GM19351 (cell line): ENCODE data around the gene PCNX3.

Experiments used
- ATAC-seq: cut with Tn5 transposase; IDR thresholded peaks from one replicate; pipeline ENCODE4 v1.9.1; 2021; ENCODE audit warnings: mild to moderate bottlenecking, moderate library complexity; ENCODE audit not compliant: unreplicated experiment

PCNX3 gene

DNA sequence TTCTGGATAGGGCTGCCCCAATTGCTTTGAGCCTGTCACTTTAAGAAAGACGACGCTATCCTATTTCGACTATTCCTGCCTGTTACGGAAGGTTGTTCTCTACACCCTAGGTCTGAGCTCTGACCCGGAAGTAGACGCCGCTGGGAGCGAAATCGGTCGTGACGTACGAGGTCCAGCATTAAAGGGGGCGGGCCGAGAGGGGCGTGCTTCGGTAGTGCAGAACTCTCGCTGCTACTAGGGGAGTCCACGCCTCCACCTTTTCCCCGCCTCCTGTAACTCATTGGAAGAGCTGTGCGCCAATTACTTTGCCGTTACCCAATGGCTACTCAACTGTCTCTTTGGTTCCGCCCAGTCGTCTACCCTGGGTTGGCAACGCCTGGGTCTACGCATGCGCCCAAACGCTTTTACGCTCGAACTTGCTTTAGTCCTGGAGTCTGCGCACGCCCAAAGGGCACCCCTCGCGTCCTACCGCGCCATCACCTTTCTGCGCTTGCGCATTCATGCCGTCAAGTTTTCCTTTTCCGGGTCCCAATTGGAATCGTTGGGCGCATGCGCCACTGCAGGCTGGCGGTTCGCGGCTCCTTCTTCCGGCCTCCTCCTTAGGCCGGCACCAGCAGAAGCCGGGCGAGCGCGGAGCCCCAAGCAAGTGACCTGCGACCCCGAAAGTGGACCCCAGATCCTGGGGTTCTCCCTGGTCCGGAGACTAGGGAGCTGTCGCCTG is at the start of gene PCNX3:
TSS of gene PCNX3 (plus strand) at position 548 of the 721 bp plus-strand sequence. CDS start 536 bp downstream, outside the sequence.
- ATAC-seq, result peak; percentile 85

GRCh38 chr11:65569164-65569972 is 46.2 kb upstream of the PCNX3 start:
- ATAC-seq, result no peak

GRCh38 chr11:65569973-65570918 is 45.3 kb upstream of the PCNX3 start, which contains the start of gene ZNRD2:
ZNRD2 (plus strand) TSS chr11:65570477; CDS start chr11:65570492, 15 bp downstream.
- peak; percentile 69 for ATAC-seq

DNA sequence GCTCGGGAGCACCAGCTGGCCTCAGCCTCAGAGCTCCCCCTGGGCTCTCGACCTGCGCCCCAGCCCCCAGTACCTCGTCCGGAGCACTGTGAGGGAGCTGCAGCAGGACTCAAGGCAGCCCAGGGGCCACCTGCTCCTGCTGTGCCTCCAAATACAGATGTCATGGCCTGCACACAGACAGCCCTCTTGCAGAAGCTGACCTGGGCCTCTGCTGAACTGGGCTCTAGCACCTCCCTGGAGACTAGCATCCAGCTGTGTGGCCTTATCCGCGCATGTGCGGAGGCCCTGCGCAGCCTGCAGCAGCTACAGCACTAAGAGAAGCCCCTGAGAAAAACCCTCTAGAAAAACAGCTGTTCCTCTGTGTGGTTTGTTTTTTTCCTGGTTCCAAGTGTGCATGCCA is 44.2 kb upstream of the PCNX3 start:
- no peak for ATAC-seq

DNA sequence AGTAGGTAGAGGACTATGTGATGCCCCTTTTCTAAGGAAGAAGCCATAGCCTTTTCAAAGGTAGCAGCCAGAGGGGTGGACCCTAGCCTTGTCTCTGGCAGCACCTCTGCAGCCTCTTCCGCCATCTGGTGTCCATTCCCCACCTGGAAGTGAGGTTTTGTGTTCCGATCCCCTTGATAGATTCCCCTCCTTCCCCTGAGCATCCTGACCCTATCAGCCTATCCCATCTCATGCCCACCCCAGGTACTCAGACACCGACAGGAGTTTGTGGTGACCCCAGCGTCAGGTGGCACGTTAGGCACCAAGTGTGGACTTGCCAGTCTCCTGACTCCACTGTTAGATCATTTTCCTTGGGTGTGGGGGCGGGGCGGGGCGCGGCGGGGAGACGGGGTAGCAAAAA is 43.6 kb upstream of the PCNX3 start:
- no peak for ATAC-seq

DNA sequence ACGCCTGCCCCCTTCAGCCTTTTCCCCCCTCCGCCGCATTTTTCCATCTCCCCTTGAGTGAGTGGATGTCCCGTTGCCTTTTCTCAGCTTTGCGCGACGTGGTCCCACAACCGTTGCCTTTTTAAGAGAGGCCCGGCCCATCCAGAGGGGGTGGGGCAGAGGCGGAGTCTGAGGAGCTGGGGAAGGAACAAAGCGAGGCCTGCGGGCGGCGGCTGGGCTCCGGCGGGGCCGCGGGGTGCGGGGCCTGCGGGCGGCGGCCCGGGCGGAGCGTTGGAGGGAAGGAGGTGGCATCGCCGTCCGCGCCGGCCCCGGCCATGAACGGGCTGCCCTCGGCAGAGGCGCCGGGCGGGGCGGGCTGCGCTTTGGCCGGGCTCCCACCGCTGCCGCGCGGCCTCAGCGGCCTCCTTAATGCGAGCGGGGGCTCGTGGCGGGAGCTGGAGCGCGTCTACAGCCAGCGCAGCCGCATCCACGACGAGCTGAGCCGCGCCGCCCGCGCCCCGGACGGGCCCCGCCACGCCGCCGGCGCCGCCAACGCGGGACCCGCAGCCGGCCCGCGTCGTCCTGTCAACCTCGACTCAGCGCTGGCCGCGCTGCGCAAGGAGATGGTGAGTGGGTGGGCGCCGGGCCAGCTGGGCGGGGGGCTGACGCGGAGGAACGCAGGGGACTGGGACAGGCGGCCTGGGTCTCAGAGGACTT is 43.1 kb upstream of the PCNX3 start, which contains the start of gene FAM89B:
TSS of gene FAM89B (plus strand) at position 183 of the 696 bp plus-strand sequence. CDS start at position 315, 132 bp downstream.
- no peak for ATAC-seq

DNA sequence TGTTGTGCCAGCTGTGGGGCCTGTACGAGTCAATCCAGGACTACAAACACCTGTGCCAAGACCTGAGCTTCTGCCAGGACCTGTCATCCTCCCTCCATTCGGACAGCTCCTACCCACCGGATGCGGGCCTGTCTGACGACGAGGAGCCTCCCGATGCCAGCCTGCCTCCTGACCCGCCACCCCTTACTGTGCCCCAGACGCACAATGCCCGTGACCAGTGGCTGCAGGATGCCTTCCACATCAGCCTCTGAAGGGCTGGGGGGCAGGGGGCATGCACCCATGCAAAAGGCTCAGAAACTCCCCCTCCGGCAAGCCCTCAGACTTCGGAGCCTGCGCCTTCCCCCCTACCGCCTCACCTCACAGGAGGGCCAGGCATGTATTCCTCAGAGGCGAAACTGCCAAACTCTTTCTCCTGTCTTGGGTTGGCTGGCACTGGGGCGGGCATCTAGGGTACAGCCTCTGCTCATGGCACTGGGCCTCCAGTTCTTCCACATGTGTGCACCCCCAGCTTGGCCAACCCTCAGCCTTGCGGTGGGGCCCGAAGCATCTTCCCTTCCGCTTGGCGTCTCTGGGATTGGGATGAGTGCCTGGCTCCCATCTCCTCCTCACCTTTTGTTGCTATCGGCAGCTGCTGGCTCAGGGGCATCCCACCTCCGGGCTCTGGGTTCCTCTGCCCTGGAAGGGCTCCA is 42.0 kb upstream of the PCNX3 start:
- ATAC-seq, result no peak

DNA sequence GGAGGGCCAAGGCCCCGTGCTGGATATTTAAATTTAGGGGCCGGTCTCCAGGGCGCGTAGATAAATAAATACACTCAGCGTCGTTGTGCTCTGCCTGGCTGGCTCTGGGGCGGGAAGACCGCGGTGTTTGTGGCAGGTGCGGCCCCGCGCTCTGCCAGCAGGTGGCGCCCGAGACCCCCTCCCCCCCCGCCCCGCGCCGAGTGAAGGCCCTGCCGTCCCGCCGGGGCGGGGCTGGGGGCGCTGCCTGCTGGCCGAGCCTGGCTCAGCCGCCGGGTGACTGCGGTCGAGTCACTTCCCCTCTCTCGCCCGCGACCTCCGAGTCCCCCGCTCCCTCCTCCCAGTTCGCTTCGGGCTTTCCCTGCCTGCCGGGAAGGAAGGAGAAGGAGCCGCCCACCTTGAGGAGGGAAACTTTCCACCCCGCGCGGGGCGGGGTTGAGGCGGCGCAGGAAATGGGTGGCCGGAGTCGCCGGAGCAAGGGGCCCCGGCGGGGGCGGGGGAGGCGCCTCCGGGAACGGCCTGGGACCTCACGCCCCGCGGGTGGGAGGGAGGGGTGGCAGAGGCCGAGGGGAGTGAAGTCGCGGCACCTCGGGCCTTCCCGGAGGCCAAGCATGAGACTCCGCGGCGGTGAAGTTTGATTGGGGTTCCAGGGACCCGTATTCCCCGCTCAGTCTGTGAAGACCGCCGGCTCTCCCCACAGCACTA is 41.3 kb upstream of the PCNX3 start:
- peak; percentile 31 for ATAC-seq

DNA sequence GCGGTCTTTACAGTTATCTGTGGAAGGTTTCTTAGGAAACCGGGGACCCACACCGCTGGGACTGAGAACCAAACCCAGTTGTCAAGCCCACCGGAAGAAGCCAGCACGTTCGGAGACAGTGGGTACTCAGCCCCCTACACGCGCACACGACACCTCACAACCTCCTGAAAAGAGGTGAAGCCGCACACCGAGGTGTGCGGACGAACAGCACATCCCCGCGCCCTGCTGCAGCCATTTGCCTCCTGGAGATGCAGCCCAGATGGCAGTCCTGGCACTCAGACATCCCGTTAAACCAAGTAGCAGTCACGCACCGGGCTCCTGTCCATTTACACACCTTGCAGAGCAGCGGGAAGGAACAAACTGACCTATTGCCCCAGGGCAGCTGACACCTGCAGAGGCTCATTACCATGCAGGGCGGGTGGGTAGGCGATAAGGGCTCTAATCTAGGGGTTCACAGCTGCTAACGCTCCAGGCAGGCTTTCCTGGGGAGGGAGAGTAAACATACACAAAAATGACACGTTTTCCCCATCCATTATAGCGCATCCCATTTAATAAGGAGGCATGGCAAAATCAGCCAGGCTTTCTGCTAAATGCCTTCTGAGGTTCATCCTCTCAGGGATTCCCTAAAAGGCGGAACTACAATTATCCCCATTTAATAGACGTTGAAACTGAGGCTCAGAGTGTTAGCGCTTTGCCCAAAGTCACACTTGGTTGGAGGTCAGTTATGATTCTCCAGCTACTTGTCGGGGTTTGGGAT is 40.6 kb upstream of the PCNX3 start:
- no peak for ATAC-seq

DNA sequence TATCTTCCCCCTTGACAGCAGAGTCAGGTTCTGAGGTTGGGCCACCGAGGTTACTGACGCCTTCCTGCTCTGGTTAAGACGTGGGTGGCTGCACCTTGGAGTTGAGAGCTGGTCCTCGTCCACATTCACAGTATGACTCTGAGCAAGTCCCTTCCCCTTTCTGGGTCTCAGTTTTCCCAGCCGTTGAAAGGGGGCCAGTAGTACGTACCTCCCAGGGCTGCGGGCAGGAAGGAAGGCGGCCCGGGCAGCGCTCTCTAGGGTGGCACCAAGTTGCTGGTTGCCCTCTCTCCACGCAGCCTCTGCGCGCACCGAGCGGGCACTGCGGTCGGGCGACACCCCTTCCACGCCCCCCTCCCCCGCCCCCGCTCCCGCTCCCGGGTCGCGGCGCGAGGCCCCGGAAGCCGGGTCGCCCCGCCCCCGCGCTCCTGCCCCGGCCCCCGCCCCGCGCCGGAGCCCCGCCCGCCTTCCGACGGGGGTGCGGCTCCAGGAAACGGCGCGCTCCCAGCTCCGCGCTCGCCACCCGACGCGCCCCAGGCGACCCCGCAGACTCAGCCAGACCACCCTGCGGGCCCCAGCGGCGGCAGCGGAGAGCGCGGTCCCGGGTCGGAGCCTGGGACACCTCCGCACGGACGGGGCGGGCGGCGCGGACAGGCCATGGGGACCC is 39.9 kb upstream of the PCNX3 start, which contains the start of gene EHBP1L1:
TSS of gene EHBP1L1 (plus strand) at position 486 of the 664 bp plus-strand sequence. CDS start 250 bp downstream, outside the sequence.
- ATAC-seq, result peak; percentile 32

- no peak for ATAC-seq
Measured at GRCh38 chr11:65576232-65576866, 39.2 kb upstream of the PCNX3 start.

- ATAC-seq, result no peak
Measured at GRCh38 chr11:65576867-65577755, 38.5 kb upstream of the PCNX3 start.

GRCh38 chr11:65577756-65578109 is 37.8 kb upstream of the PCNX3 start:
- no peak for ATAC-seq

- ATAC-seq, result no peak
Measured at GRCh38 chr11:65578134-65578533, 37.4 kb upstream of the PCNX3 start.

GRCh38 chr11:65578667-65579066 is 36.9 kb upstream of the PCNX3 start:
- ATAC-seq, result no peak

DNA sequence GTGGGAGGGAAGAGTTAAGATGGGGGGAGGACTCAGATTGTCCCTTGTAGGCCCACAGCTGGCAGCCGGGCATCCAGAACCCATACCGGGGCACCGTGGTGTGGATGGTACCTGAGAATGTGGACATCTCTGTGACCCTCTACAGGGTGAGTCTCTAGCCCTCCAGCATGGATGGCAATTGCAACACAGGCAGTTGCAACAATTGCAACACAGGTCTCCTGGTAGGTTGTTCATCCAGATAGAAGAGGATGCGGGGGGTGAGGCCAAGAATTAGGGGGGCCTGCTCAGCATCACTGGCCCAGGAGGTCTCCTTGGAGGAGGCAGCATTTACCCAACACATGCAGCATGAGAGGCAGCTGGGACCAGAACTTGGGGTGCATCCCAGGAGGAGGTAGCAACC is 36.3 kb upstream of the PCNX3 start:
- ATAC-seq, result no peak
